BE2C (cell line): ENCODE data around the gene NMRK2.

ENCODE experiments used
- DNase-seq: peaks from one replicate; pipeline ENCODE4 v3.0.0-alpha.2; 2020
- H3K27me3 ChIP-seq: fragments of 250-450 bp; sonication (Bioruptor Pico); 2 replicates; pipeline ENCODE4 v1.5.1; 2020; ENCODE audit warnings: mild to moderate bottlenecking
- H3K36me3 ChIP-seq: fragments of 250-450 bp; sonication (Bioruptor Pico); 2 replicates; pipeline ENCODE4 v1.5.1; 2020; ENCODE audit warnings: mild to moderate bottlenecking
- H3K4me1 ChIP-seq: fragments of 250-450 bp; sonication (Bioruptor Pico); 2 replicates; pipeline ENCODE4 v1.5.1; 2020
- H3K4me3 ChIP-seq: 2 replicates; pipeline ENCODE4 v1.5.1; 2011; ENCODE audit warnings: low read depth, low read length
- H3K9me3 ChIP-seq: fragments of 250-450 bp; sonication (Bioruptor Pico); 2 replicates; pipeline ENCODE4 v1.5.1; 2020
- CTCF ChIP-seq: IDR thresholded peaks from 2 replicates; pipeline ENCODE4 v1.5.1; 2012; ENCODE audit warnings: mild to moderate bottlenecking, low read depth, low read length

The NMRK2 gene

GRCh38 chr19:3908266-3909054 is 24.4 kb upstream of the NMRK2 start:
- no peak overlapping the region for H3K4me3 ChIP-seq
- H3K9me3 ChIP-seq: peaks cover 7% of the 10 kb centered on the region
- H3K4me1 ChIP-seq: no peaks in the 10 kb centered on the region
- no peaks in the 10 kb centered on the region for H3K27me3 ChIP-seq
- DNase-seq: no peak
- TF ChIP-seq CTCF: no peak
- peaks cover 51% of the 10 kb centered on the region for H3K36me3 ChIP-seq

- Histone ChIP-seq H3K4me1 (no peaks in the 10 kb centered on the region), H3K9me3 (peaks cover 7% of the 10 kb centered on the region), H3K36me3 (peaks cover 37% of the 10 kb centered on the region), H3K27me3 (no peaks in the 10 kb centered on the region), H3K4me3 (no peak overlapping the region)
- no peak for DNase-seq
- no peak for TF ChIP-seq CTCF
These were observed 22.8 kb upstream of the NMRK2 start for GRCh38 chr19:3910105-3910504.

- Histone ChIP-seq H3K4me1 (no peaks in the 10 kb centered on the region), H3K27me3 (no peaks in the 10 kb centered on the region), H3K36me3 (peaks cover 42% of the 10 kb centered on the region), H3K9me3 (peaks cover 7% of the 10 kb centered on the region), H3K4me3 (no peak overlapping the region)
- DNase-seq: no peak
- TF ChIP-seq CTCF: no peak
These were observed 18.7 kb upstream of the NMRK2 start for GRCh38 chr19:3914199-3914598.

GRCh38 chr19:3916033-3916432 is 16.8 kb upstream of the NMRK2 start:
- DNase-seq: no peak
- no peak overlapping the region for H3K4me3 ChIP-seq
- no peaks in the 10 kb centered on the region for H3K27me3 ChIP-seq
- H3K36me3 ChIP-seq: peaks cover 27% of the 10 kb centered on the region
- H3K9me3 ChIP-seq: no peaks in the 10 kb centered on the region; the same call in 1 of the 2 replicates
- H3K4me1 ChIP-seq: no peaks in the 10 kb centered on the region
- TF ChIP-seq CTCF: no peak

GRCh38 chr19:3919793-3920192 is 13.1 kb upstream of the NMRK2 start:
- H3K4me3 ChIP-seq: no peak overlapping the region
- no peak for TF ChIP-seq CTCF
- no peak for DNase-seq
- H3K27me3 ChIP-seq: no peaks in the 10 kb centered on the region
- H3K9me3 ChIP-seq: no peaks in the 10 kb centered on the region; the same call in 1 of the 2 replicates
- H3K36me3 ChIP-seq: peaks cover 26% of the 10 kb centered on the region
- no peaks in the 10 kb centered on the region for H3K4me1 ChIP-seq

- no peaks in the 10 kb centered on the region for H3K9me3 ChIP-seq
- no peak for DNase-seq
These were observed 9.6 kb upstream of the NMRK2 start for GRCh38 chr19:3923096-3923758.

More at GRCh38 chr19:3923096-3923758, 9.6 kb upstream of the NMRK2 start:
- no peaks in the 10 kb centered on the region for H3K27me3 ChIP-seq
- no peak for TF ChIP-seq CTCF
- H3K4me3 ChIP-seq: no peak overlapping the region
- H3K4me1 ChIP-seq: no peaks in the 10 kb centered on the region
- peaks cover 19% of the 10 kb centered on the region for H3K36me3 ChIP-seq
